H9 (cell line): Measurements from ENCODE around the gene KCNAB1. TPM values are rescaled to one million over a fixed set of nuclear protein-coding genes. Genes with fewer than 3 reads are reported as not detected.

Source experiments
- DNase-seq: peaks from one replicate; pipeline ENCODE4 v3.0.0-alpha.2; 2017
- H2AFZ ChIP-seq: one replicate; pipeline ENCODE4 v1.6.1; 2013; ENCODE audit warnings: mild to moderate bottlenecking, low read length, control low read depth, moderate library complexity
- H2AK5ac ChIP-seq: 2 replicates; pipeline ENCODE4 v1.6.1; 2013; ENCODE audit warnings: low read length, control low read depth, mixed read lengths; ENCODE audit not compliant: insufficient read length
- H2BK120ac ChIP-seq: one replicate; pipeline ENCODE4 v1.6.1; 2013; ENCODE audit warnings: low read depth, mild to moderate bottlenecking, low read length, control low read depth, inconsistent platforms; ENCODE audit not compliant: poor library complexity, severe bottlenecking
- H2BK12ac ChIP-seq: 2 replicates; pipeline ENCODE4 v1.6.1; 2013; ENCODE audit warnings: low read length, control low read depth, mixed read lengths, low read depth; ENCODE audit not compliant: insufficient read length
- H2BK15ac ChIP-seq: 2 replicates; pipeline ENCODE4 v1.6.1; 2013; ENCODE audit warnings: low read depth, low read length, control low read depth
- H2BK20ac ChIP-seq: one replicate; pipeline ENCODE4 v1.6.1; 2013; ENCODE audit warnings: low read depth, mild to moderate bottlenecking, low read length, control low read depth, inconsistent platforms; ENCODE audit not compliant: poor library complexity, severe bottlenecking
- H2BK5ac ChIP-seq: 2 replicates; pipeline ENCODE4 v1.6.1; 2013; ENCODE audit warnings: low read length, control low read depth, mixed read lengths; ENCODE audit not compliant: insufficient read length
- H3K14ac ChIP-seq: 2 replicates; pipeline ENCODE4 v1.6.1; 2013; ENCODE audit warnings: low read length, control low read depth; ENCODE audit not compliant: insufficient read depth
- H3K18ac ChIP-seq: 2 replicates; pipeline ENCODE4 v1.6.1; 2013; ENCODE audit warnings: low read depth, mild to moderate bottlenecking, mixed read lengths, low read length, control low read depth; ENCODE audit not compliant: insufficient read length
- H3K23ac ChIP-seq: 2 replicates; pipeline ENCODE4 v1.6.1; 2013; ENCODE audit warnings: low read length, control low read depth, mixed read lengths, low read depth; ENCODE audit not compliant: insufficient read length
- H3K23me2 ChIP-seq: 2 replicates; pipeline ENCODE4 v1.6.1; 2013; ENCODE audit warnings: low read depth, mild to moderate bottlenecking, mixed read lengths, low read length, control low read depth; ENCODE audit not compliant: insufficient read length, poor library complexity, severe bottlenecking
- H3K27ac ChIP-seq: 2 replicates; pipeline ENCODE4 v1.5.1; 2013; ENCODE audit warnings: low read length, control low read depth, mixed read lengths, low read depth; ENCODE audit not compliant: insufficient read length
- H3K27me3 ChIP-seq: 2 replicates; pipeline ENCODE4 v1.6.1; 2013; ENCODE audit warnings: low read length, control low read depth, inconsistent platforms; ENCODE audit not compliant: insufficient read depth
- H3K4ac ChIP-seq: 2 replicates; pipeline ENCODE4 v1.6.1; 2013; ENCODE audit warnings: low read depth, mild to moderate bottlenecking, control low read depth, inconsistent platforms, low read length, moderate library complexity
- H3K4me1 ChIP-seq: 2 replicates; pipeline ENCODE4 v1.6.1; 2013; ENCODE audit warnings: low read length, control low read depth, inconsistent platforms; ENCODE audit not compliant: insufficient read depth
- H3K4me2 ChIP-seq: 2 replicates; pipeline ENCODE4 v1.6.1; 2013; ENCODE audit warnings: low read length, control low read depth, mixed read lengths; ENCODE audit not compliant: insufficient read length, insufficient read depth
- H3K56ac ChIP-seq: 2 replicates; pipeline ENCODE4 v1.6.1; 2013; ENCODE audit warnings: low read depth, mild to moderate bottlenecking, mixed read lengths, low read length, control low read depth; ENCODE audit not compliant: insufficient read length
- H3K79me1 ChIP-seq: 2 replicates; pipeline ENCODE4 v1.6.1; 2013; ENCODE audit warnings: low read depth, mild to moderate bottlenecking, moderate library complexity, low read length, control low read depth, inconsistent platforms; ENCODE audit not compliant: insufficient read depth, poor library complexity, severe bottlenecking
- H3K79me2 ChIP-seq: 2 replicates; pipeline ENCODE4 v1.6.1; 2013; ENCODE audit warnings: low read length, control low read depth, inconsistent platforms; ENCODE audit not compliant: insufficient read depth
- H3K9ac ChIP-seq: 2 replicates; pipeline ENCODE4 v1.6.1; 2013; ENCODE audit warnings: low read length, control low read depth, mixed read lengths; ENCODE audit not compliant: insufficient read length; ENCODE audit errors: extremely low read depth
- H3K9me3 ChIP-seq: one replicate; pipeline ENCODE4 v1.6.1; 2013; ENCODE audit warnings: low read depth, low read length, inconsistent platforms; ENCODE audit not compliant: control insufficient read depth
- H3T11ph ChIP-seq: one replicate; pipeline ENCODE4 v1.6.1; 2013; ENCODE audit warnings: mild to moderate bottlenecking, low read length, control low read depth, inconsistent platforms
- H4K20me1 ChIP-seq: one replicate; pipeline ENCODE4 v1.6.1; 2013; ENCODE audit not compliant: control insufficient read depth, insufficient read length, insufficient read depth
- H4K5ac ChIP-seq: 2 replicates; pipeline ENCODE4 v1.6.1; 2013; ENCODE audit warnings: low read depth, mild to moderate bottlenecking, mixed read lengths, low read length, control low read depth; ENCODE audit not compliant: insufficient read length
- H4K8ac ChIP-seq: replicated peaks from 2 replicates; pipeline ENCODE4 v1.6.1; 2013; ENCODE audit warnings: low read length, control low read depth, mixed read lengths, low read depth; ENCODE audit not compliant: insufficient read length
- H4K91ac ChIP-seq: 2 replicates; pipeline ENCODE4 v1.6.1; 2013; ENCODE audit warnings: low read depth, mild to moderate bottlenecking, moderate library complexity, mixed read lengths, low read length, control low read depth; ENCODE audit not compliant: insufficient read length
- H3K27ac Mint-ChIP-seq, 3 experiments: 2 replicates in 2 of 3; 3 replicates in 1 of 3; pipeline ENCODE4 v1.8.0; 2020 to 2021; ENCODE audit warnings: mixed read lengths in 3 of 3, mild to moderate bottlenecking in 1 of 3, moderate library complexity in 1 of 3
- H3K27me3 Mint-ChIP-seq: 2 replicates; pipeline ENCODE4 v1.8.0; 2021; ENCODE audit warnings: low read depth, mild to moderate bottlenecking, moderate library complexity, mixed read lengths
- H3K36me3 Mint-ChIP-seq, 3 experiments: 2 replicates in 2 of 3; 3 replicates in 1 of 3; pipeline ENCODE4 v1.8.0; 2020 to 2021; ENCODE audit warnings: low read depth in 3 of 3, mixed read lengths in 3 of 3; ENCODE audit not compliant: insufficient read depth in 1 of 3
- H3K4me1 Mint-ChIP-seq, 2 experiments: 2 replicates each; pipeline ENCODE4 v1.8.0; 2020; ENCODE audit warnings: mixed read lengths in 2 of 2
- H3K4me3 Mint-ChIP-seq, 2 experiments: 2 replicates in 1 of 2; 3 replicates in 1 of 2; pipeline ENCODE4 v1.8.0; 2020 to 2021; ENCODE audit warnings: mild to moderate bottlenecking in 2 of 2, mixed read lengths in 2 of 2, moderate library complexity in 1 of 2
- H3K9me3 Mint-ChIP-seq, 2 experiments: 2 replicates in 1 of 2; 3 replicates in 1 of 2; pipeline ENCODE4 v1.8.0; 2020; ENCODE audit warnings: mild to moderate bottlenecking in 2 of 2, mixed read lengths in 2 of 2, moderate library complexity in 1 of 2
- CTCF ChIP-seq: fragments of 200-600 bp; sonication (generic); conservative IDR thresholded peaks from 3 replicates; pipeline ENCODE4 v1.8.0; 2021; ENCODE audit warnings: antibody characterized with exemption, mild to moderate bottlenecking
- WGBS: extraction: QIAGEN DNeasy Blood & Tissue Kit; methylation state at CpG from one replicate; pipeline ENCODE4 v1.1.7; 2013; ENCODE audit warnings: missing lambda C conversion rate, low lambda C conversion rate, mixed read lengths; ENCODE audit not compliant: insufficient read length; ENCODE audit errors: extremely low coverage; 5-methylcytosine and 5-hydroxymethylcytosine counted together
- total RNA-seq: library from RNA; stranded (reverse); gene quantifications from 2 replicates; pipeline ENCODE4 v1.2.1, GENCODE V29; 2021

KCNAB1 gene
- total RNA-seq, 1 experiment from 2014 or later, result 3.7 TPM

- Histone ChIP-seq H2BK12ac (no peak overlapping the region), H3K56ac (no peak overlapping the region), H4K5ac (no peak overlapping the region), H3K27me3 (no peaks in the 10 kb centered on the region), H3K23ac (no peak overlapping the region), H3K14ac (no peak overlapping the region), H4K20me1 (no peaks in the 10 kb centered on the region), H4K8ac (no peak overlapping the region), H2BK5ac (no peak overlapping the region), H3K9ac (no peak overlapping the region), H3T11ph (no peak overlapping the region), H3K4me2 (no peak overlapping the region), H3K18ac (no peak overlapping the region), H3K9me3 (no peaks in the 10 kb centered on the region), H2BK120ac (no peak overlapping the region), H2AK5ac (no peak overlapping the region), H3K4me1 (peaks cover 15% of the 10 kb centered on the region), H4K91ac (no peak overlapping the region), H3K79me2 (no peaks in the 10 kb centered on the region), H3K23me2 (no peaks in the 10 kb centered on the region), H2AFZ (no peak overlapping the region), H2BK20ac (no peak overlapping the region), H3K4ac (no peak overlapping the region), H2BK15ac (no peak overlapping the region), H3K79me1 (no peaks in the 10 kb centered on the region), H3K27ac (no peak overlapping the region)
- no peaks in the 10 kb centered on the region; a peak in 1 of 5 replicates for H3K9me3 Mint-ChIP-seq
- peak overlapping the region in 1 of 3 experiments; percentile 20; a peak in 1 of 7 replicates for H3K27ac Mint-ChIP-seq
- no peak for TF ChIP-seq CTCF
- H3K27me3 Mint-ChIP-seq, result no peaks in the 10 kb centered on the region
- H3K4me3 Mint-ChIP-seq, result no peak overlapping the region
- WGBS, result no CpG with 5 or more reads among the region's 7 CpGs
- no peak for DNase-seq
- peaks cover 0 to 6% (median 0%) of the 10 kb centered on the region in 3 experiments; a peak in 1 of 7 replicates for H3K36me3 Mint-ChIP-seq
- peaks cover 66 to 86% of the 10 kb centered on the region in 2 experiments for H3K4me1 Mint-ChIP-seq
Measured at GRCh38 chr3:156459434-156459833, 339.1 kb downstream of the KCNAB1 start.
